Measurements from ENCODE around the gene RPLP1.
"Not testable (repeated sequence)": the region's sequence is repeated elsewhere in the genome, so short reads cannot be mapped to it uniquely, and the experiment has no call there.

Gene RPLP1

DNA sequence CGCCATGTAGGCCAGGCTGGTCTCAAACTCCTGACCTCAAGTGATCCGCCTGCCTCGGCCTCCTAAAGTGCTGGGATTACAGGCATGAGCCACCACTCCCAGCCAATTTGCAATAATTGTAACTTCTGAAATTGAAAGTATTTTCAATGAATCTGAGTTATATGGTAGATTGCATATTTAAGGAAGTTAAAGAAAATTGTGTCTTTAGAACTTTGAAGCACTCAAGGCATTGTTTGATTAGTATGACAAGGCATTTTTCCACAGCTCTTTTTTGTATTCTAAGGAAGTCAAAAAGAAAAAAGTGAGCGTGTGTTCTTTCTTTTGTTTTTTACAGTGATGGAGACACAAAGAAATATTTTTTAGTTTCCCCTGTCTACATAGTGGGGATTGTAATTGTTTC, 15.7 kb upstream of the RPLP1 start:
- DNase-seq (ENCODE audit: low read depth in 1 of 2, low spot score in 1 of 2) = no peak

DNA sequence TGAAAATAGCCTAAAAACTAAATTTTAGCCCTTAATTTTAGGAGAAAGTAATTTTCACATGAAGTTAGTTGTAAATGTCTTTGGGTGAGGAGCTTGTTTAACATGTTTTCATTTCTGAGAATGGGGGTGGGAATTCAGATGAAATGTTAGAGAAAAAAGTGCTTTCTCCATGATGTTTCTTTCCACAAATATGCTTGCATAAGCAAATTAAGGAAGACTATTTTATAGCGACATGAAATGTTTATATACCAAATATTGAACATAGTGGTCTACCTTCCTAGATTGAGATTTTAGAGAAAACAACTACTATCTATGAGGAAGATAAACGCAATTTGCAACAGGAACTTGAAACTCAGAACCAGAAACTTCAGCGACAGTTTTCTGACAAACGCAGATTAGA, 13.0 kb upstream of the RPLP1 start:
- DNase-seq (ENCODE audit: low read depth in 1 of 2, low spot score in 1 of 2) = no peak

DNA sequence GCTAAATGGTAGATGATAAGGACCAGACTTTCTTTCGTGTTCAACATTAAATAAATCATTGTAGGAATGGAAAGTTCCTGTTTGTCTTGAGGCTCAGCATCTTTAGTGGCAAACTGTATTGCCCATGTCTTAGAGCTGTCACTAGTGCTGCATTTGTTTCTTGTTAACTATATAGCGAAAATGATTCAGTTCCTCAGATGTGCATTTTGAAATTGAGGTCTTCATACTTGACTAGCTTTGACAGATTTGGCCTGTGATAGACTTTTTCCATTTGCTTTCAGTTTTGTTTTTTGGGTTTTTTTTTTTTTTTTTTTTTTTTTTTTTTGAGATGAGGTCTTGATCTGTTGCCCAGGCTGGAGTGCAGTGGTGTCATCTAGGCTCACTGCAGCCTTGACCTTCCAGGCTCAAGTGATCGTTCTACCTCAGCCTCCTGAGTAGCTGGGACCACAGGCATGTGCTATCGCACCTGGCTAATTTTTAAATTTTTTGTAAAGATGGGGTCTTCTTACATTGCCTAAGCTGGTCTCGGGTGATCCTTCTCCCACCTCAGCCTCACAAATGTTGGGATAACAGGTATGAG, 9.5 kb upstream of the RPLP1 start:
- no peak for DNase-seq (ENCODE audit: low read depth in 1 of 2, low spot score in 1 of 2)

DNA sequence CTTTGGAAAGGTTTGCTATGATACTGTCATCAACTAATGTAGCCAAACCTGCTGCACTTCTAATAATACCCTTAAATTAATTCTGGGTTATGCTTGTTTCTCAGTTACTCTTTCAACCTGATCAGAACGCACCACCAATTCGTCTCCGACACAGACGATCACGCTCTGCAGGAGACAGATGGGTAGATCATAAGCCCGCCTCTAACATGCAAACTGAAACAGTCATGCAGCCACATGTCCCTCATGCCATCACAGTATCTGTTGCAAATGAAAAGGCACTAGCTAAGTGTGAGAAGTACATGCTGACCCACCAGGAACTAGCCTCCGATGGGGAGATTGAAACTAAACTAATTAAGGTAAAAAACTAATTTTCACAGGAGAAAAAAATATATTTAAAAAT, 7.9 kb upstream of the RPLP1 start:
- no peak for DNase-seq (ENCODE audit: low read depth in 1 of 2, low spot score in 1 of 2)

DNA sequence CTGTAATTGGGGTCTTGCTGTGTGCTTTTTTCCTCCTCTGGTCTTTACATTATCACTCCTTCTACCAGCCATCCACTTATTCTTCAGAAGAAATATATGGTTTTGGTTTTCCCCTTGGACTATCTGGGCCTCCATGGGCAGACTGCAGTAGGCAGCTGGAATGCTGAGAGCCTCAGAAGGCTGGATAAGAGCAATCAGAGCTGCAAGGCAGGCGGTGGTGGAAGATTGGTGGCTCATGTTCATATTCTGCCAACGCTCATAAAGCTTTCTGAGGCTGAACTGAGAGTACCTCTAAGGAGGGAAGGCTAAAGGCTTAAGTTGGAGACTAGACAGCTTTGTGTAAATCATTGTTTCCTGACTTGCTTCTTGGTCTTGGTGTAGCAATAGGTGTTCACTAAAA, 5.7 kb upstream of the RPLP1 start:
- DNase-seq (ENCODE audit: low read depth in 1 of 2, low spot score in 1 of 2) = no peak

DNA sequence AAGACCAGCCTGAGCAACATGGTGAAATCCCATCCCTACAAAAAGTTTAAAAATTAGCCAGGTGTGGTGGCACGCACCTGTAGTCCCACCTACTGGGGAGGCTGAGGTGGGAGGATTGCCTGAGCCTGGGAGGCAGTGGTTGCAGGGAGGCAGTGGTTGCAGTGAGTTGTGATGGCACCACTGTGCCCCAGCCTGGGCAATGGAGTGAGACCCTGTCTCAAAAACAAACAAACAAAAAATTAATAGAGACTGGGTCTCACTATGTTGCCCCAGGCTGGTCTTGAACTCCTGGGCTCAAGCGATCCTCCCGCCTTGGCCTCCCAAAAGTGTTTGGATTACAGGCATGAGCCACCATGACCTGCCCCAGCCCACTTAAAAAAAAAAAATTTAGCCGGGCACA, 2.4 kb upstream of the RPLP1 start:
- DNase-seq (ENCODE audit: low read depth in 1 of 2, low spot score in 1 of 2) = not testable (repeated sequence)

DNA sequence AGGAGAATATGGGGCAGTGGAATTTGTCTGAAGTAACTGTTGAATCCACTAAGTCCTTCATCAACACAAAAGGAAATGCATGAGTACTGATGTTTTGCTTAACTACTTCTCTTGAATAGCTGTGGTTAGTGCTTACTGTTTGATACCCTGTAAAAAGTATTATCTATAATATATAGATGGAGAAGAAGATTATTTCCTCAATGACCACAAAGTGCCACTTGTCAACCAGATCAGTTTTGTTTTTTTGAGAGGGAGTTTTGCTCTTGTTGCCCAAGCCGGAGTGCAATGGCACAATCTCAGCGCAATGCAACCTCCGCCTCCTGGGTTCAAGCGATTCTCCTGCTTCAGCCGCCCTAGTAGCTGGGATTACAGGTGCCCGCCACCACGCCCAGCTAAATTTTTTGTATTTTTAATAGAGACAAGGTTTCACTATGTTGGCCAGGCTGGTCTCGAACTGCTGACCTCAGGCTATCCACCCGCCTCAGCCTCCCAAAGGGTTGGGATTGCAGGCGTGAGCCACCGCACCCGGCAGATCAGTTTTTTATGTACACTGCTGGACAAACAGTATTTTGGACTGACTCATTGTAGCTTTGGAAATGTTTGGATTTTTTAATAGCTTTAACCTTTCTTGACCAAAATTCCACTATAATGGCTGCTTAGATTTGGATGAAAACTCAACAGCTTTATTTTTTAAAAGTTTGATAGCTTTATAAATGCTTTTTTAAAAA, 1.5 kb upstream of the RPLP1 start:
- no peak for DNase-seq (ENCODE audit: low read depth in 1 of 2, low spot score in 1 of 2)

DNA sequence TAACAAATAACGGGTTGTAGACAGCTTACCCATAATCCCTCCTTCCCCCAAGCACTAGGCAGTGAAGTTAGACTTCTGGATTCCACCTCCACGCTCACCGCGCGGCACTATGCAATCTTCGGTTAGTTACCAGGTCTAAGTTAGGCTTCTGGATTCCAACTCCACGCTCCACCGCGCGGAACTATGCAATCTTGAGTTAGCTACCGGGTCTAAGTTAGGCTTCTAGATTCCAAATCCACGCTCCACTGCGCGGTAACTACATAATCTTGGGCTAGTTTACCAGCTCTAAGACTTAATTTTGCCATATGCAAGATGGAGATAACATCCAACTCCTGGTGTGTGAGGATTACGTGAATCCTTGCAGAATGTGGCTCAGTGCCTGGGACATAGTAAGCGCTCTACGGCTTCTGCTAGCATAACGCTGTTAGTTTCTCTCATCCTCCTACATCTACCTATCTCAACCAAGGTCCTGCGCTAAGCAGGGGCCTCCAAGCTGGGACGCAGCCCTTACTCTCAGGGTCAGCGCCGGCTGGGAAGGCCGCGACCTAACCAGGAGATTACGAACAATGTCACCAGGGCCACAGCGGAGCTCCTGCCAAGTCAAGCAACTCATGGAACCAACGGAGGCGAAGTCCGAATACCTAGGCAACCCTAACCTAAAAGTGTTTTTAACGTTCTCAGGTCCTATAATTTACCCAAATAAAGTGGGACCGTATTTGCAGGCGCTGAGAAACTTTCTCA, 497 bp upstream of the RPLP1 start:
- DNase-seq (ENCODE audit: low read depth in 1 of 2, low spot score in 1 of 2) = no peak

DNA sequence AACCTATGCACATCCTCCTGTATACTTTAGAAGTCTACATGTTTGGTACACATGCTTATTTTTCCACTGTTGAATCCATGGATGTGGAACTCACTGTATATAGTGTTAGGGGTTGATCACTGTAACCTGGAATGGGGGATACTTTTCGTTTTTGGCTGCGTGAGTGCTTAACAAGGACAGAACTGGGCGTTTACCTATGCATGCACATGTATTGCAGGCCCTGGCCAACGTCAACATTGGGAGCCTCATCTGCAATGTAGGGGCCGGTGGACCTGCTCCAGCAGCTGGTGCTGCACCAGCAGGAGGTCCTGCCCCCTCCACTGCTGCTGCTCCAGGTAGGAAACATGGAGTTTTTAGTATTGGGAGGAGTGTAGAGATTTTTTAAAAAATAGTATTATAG, 2.3 kb downstream of the RPLP1 start:
- DNase-seq (ENCODE audit: low read depth in 1 of 2, low spot score in 1 of 2) = no peak

DNA sequence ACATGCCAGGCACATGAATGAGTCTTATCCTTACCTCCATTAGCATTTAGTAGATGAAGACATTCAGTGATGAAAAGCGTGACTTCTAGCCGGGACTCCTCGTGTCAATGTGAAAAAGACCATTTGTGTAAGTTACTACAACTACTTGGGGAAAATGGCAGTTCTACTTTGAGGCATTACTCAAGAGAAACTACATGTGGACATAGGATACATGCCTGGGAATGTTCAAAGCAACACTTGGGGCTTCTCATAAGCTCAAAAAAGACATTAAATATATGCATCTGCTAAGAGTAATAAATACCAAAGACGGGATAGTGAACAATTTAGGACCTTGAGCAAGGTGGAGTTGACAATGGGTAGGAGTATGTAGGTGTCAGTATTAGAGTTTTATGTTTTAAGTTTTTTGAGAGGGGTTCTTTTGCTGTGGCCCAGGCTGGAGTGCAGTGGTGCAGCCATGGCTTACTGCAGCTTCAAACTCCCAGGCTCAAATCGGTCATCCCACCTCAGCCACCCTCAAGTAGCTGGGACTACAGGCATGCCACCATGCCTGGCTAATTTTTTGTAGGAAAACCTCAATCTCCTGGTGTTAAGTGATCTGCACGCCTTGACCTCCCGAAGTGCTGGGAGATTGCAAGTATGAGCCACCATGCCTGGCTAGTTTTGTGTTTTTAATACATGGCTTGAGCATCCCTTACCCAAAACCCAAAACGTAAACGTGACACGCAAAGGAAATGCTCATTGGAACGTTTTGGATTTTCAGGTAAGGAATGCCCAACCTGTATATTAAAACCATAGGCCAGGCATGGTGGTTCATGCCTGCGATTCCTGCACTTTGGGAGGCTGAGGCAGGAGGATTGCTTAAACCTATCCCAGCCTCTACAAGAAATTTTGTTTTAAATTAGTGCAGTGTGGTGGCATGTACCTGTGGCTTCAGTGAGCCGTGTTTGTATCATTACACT, 3.9 kb downstream of the RPLP1 start:
- no peak for DNase-seq (ENCODE audit: low read depth in 1 of 2, low spot score in 1 of 2)

DNA sequence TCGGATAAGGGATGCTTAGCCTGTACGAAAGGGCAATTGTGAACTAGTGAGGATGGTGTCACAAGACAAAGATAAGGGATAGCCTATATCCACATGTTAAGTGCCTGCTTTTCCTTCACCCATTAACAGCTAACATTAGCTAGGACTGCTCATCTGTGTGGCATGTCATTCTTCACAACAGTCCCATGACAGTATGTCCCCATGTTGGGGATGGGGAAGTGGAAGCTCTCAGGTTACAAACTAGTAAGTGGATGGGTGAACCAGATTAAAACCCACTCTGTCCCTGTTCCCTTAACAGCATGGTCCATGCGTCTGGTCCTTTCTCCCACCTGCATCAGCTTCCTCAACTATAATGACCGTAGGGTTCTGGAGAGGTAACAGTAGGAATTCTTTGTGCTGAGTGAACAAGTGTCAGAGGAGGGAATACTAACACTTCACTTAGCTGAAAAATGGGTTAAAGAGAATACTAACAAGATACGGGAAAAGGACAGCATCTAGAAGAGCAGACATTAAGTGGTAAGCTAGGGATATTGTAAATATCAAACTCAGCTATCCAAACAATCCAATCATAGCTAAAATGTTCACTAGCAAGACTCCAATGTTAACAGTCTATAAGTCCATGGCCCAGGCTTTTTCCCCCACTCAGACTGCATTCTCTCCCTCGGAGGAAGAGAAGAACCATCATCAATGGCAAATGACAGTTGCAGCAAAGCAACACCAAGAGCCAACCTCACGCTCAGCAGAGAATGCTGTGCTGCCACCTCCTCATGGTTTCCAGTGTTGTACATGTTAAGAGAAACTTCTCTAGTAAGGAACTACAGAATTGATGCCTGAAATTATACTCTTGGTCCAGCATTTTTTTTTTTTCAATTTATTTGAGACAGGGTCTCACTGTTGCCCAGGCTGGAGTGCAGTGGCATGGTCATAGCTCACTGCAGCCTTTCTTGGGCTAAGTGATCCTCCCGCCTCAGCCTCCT, 5.0 kb downstream of the RPLP1 start:
- no peak for DNase-seq (ENCODE audit: low read depth in 1 of 2, low spot score in 1 of 2)

DNA sequence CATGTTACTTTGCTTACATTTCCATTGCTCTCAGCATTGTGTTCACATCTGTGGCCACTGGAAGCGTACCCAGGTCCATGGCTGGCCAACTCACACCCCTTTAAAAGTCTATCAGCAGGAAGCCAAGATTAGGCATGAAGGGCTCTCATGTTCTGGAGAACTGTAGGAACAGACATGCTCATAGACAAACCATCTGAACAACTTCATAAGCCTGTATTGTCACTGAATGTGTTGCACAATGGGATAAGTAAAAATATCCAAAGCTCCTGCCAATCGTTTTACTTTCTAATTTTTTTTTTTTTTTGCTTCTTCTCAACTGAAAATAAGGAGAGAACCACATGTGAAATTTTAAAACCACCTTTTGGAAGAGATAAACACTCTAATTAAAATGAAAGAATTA, 6.4 kb downstream of the RPLP1 start:
- DNase-seq (ENCODE audit: low read depth in 1 of 2, low spot score in 1 of 2) = no peak

DNA sequence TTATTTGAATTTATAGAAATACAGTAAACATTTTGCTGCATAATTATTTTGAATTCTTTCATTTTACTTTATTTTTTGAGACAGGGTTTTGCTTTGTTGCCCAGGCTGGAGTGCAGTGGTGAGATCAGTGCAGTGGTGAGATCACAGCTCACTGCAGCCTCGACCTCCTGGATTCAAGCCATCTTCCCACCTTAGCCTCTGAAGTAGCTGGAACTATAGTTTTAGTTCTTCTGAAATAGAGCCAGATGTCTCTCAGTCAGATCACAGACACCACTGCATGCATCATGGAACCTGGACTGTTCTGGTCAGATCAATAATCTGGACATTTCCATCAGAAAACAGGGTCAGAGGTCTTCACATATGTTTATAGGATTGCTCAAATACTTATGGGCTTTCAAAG, 7.9 kb downstream of the RPLP1 start:
- DNase-seq (ENCODE audit: low read depth in 1 of 2, low spot score in 1 of 2) = no peak

DNA sequence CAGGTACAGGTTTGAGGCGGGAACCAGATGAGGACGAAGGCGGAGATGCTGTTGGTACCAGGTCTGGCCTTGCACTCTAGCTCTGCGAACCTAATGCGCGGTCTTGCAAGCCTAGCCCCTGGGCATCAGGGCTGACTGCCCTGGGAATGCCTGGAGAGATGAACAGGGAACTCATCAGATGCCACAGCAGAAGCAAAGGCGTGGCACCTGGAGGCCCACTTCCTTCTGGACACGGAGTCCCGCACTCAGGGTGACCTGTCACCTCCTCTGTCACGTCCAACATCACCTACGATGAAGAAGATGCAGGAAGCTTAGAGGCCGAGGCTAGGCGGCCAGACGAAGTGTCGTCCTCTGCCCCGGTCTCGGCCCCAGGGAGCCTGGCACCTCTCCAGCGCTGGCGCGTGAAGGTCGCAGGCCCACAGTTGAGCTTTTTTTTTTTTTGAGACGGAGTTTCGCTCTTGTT, 9.4 kb downstream of the RPLP1 start:
- DNase-seq (ENCODE audit: low read depth in 1 of 2, low spot score in 1 of 2) = no peak

DNA sequence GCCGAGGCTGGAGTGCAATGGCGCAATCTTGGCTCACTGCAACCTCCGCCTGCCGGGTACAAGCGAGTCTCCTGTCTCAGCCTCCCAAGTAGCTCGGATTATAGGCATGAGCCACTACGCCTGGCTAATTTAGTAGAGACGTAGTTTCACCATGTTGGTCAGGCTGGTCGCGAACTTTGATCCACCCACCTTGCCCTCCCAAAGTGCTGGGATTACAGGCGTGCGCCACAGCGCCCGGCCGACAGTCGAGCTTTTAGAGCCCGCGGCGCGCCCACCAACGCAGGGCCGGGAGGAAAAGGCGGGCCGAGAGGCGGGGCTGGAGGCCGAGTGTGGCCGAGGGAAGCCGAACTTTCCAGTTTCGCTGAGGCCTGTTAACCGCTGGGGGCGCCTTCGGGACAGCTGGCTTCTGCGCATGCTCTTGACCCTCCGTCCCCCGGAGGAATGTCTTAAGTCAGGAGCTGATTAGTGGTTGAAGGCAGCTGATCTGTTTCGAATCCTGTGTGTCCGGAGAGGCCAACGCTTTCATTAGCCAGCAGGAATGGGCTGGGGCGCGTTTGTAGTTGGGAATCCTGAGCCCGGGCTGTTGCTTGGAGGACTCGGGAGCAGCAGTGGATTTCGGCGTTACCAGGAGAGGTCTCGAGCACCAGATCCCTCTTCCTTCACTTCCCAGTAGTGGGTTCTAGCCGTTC, 10.0 kb downstream of the RPLP1 start:
- DNase-seq (ENCODE audit: low read depth in 1 of 2, low spot score in 1 of 2) = peak; percentile 77 to 92

DNA sequence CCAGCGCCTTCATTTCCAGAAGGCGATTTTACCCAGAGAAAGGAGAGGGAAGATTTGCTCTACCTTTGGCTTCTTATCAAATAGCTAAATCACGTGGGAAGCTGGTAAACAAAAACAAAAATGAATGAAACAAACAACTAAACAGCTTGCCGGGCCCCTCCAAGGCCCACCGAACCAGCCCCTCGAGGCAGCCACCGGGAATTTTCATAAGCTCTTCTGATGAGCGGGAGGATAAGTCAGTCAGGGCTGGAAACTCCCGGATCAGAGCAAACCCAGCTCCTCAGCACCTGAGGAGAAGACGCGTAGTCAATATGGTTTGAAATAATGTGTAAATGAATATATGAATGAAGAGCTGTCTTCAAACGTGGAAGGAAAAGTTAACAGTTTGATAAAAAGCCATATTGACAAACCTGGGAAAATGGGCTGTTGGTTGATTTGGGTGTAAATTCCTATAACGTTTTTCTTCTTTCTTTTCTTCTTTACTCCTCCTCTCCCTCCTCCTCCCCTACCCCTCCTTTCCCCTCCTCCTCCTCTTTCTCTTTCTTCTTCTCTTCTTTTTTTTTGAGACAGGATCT, 10.7 kb downstream of the RPLP1 start:
- no peak for DNase-seq (ENCODE audit: low read depth in 1 of 2, low spot score in 1 of 2)

DNA sequence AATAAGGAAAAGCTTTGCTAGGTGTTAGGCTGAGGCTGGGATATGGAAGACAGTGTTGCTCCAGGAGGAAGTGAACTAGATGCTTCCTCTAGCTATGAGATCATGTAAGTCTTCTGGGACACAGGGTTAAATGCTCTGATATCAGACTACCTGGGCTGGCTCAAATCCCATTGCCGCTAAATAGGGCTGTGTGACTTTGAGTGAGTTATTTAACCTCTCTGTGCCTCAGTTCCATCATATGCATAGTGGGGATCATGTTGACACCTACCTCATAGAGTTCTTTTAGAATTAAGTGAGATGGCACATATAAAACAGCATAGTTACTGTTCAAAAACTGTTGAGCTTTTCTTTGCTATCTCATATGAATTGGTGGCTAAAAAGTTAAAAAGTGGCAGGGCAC, 12.6 kb downstream of the RPLP1 start:
- DNase-seq (ENCODE audit: low read depth in 1 of 2, low spot score in 1 of 2) = no peak

DNA sequence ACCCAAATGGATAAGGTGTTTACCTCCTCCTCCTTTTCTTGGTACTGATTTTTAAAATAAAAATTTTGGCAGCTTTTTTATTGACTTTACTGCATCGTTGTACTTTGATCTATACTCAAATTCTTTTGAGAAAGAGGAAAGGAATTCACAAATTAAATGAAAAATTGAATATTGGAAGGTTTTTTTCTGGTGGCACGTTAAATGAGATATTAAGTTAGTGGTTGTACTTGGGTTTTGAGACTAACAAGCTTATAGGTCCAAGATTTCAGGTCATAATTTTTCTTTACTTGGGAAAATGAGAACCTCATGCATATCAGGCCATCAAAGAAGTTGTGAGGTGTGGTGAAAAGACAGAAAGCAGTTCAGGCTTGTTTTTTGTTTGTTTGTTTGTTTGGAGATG, 14.1 kb downstream of the RPLP1 start:
- DNase-seq (ENCODE audit: low read depth in 1 of 2, low spot score in 1 of 2) = no peak

DNA sequence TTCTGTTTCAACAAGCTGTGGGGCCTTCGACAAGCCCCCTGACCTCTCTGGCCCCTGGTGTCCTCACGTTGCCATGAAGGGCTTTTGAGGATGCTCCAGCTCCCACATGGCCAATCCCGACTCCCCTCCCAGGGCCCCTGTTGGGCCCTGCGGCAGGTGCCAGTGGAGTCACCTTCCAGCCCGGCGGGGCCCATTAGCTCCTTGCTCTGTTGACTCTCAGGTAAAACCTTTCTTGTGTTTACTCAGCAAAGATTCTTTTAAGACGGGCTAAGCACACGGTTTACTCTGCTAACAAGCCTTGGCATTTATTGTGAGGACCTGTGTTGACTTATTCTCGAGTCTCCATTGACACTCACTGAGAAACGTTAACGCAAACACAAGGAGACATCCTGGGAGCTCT, 15.0 kb downstream of the RPLP1 start:
- no peak for DNase-seq (ENCODE audit: low read depth in 1 of 2, low spot score in 1 of 2)
